Naive B cell (primary cell): ENCODE data around the gene TRIM34. TPM values are rescaled to one million over a fixed set of nuclear protein-coding genes. Genes with fewer than 3 reads are reported as not detected.
"Not testable (repeated sequence)": the region's sequence is repeated elsewhere in the genome, so short reads cannot be mapped to it uniquely, and the experiment has no call there.

Experiments
- ATAC-seq, 2 donors: fragments of 150-1000 bp; cut with Tn5 transposase; 2 replicates each; pipeline ENCODE4 v1.10.0; 2021; ENCODE audit warnings: low read depth in 2 of 2, mild to moderate bottlenecking in 2 of 2, moderate library complexity in 2 of 2
- DNase-seq: peaks from one replicate; pipeline ENCODE4 v3.0.0; 2022
- H3K27ac Mint-ChIP-seq, 6 donors: one replicate each; pipeline ENCODE4 v1.8.0; 2020 to 2022; ENCODE audit warnings: mild to moderate bottlenecking in 6 of 6, mixed read lengths in 6 of 6, moderate library complexity in 5 of 6, inconsistent platforms in 2 of 6
- H3K27me3 Mint-ChIP-seq, 3 donors: one replicate each; pipeline ENCODE4 v1.8.0; 2021 to 2022; ENCODE audit warnings: mixed read lengths in 3 of 3, mild to moderate bottlenecking in 1 of 3
- H3K36me3 Mint-ChIP-seq, 2 donors: one replicate each; pipeline ENCODE4 v1.8.0; 2020 to 2022; ENCODE audit warnings: mixed read lengths in 2 of 2, inconsistent platforms in 1 of 2, mild to moderate bottlenecking in 1 of 2
- H3K4me1 Mint-ChIP-seq, 3 donors: one replicate each; pipeline ENCODE4 v1.8.0; 2020 to 2022; ENCODE audit warnings: mixed read lengths in 3 of 3, inconsistent platforms in 1 of 3, mild to moderate bottlenecking in 1 of 3, moderate library complexity in 1 of 3
- H3K4me3 Mint-ChIP-seq, 8 donors: one replicate each; pipeline ENCODE4 v1.8.0; 2020 to 2022; ENCODE audit warnings: mild to moderate bottlenecking in 8 of 8, mixed read lengths in 8 of 8, moderate library complexity in 8 of 8, inconsistent platforms in 2 of 8
- H3K9me3 Mint-ChIP-seq, 7 donors: one replicate each; pipeline ENCODE4 v1.8.0; 2020 to 2022; ENCODE audit warnings: mixed read lengths in 7 of 7, mild to moderate bottlenecking in 5 of 7, inconsistent platforms in 2 of 7, moderate library complexity in 1 of 7
- polyA plus RNA-seq, 6 donors: library from polyadenylated mRNA; unstranded; fragments of 300-500 nt; fragmentation: Illumina TruSeq; gene quantifications; one replicate each; pipeline ENCODE4 v1.2.3, GENCODE V29; 2021; ENCODE audit warnings: low read depth in 6 of 6

The TRIM34 gene
- polyA plus RNA-seq, 6 donors from 2014 or later = 25.3 to 58.5 (median 30.8) TPM

DNA sequence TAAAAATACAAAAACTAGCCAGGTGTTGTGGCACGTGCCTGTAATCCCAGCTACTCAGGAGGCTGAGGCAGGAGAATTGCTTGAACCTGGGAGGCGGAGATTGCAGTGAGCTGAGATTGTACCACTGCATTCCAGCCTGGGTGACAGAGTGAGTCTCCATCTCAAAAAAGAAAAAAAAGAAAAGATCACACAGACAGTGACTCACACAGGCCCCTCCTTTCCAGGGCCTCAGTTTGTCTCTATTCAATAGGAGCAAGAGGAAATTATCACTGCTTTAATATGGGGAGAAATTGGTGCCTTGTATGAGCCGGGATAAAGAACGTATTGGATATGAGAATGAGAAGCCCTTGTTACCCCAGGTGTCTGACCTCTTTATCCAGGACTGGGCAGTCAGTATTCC, 22.0 kb upstream of the TRIM34 start:
- DNase-seq, ATAC-seq, H3K36me3 Mint-ChIP-seq, H3K27me3 Mint-ChIP-seq, H3K9me3 Mint-ChIP-seq, H3K4me1 Mint-ChIP-seq, H3K4me3 Mint-ChIP-seq: not testable (repeated sequence)
- H3K27ac Mint-ChIP-seq = peak overlapping the region in 2 of 6 donors; percentile 4 to 58

GRCh38 chr11:5603326-5603725, 21.5 kb upstream of the TRIM34 start:
- ATAC-seq = no peak
- no peaks in the 10 kb centered on the region for H3K27me3 Mint-ChIP-seq
- H3K36me3 Mint-ChIP-seq = no peaks in the 10 kb centered on the region
- H3K9me3 Mint-ChIP-seq = no peaks in the 10 kb centered on the region
- H3K27ac Mint-ChIP-seq = peak overlapping the region in 1 of 6 donors; percentile 47
- no peak for DNase-seq
- no peaks in the 10 kb centered on the region for H3K4me1 Mint-ChIP-seq
- H3K4me3 Mint-ChIP-seq = no peak overlapping the region

DNA sequence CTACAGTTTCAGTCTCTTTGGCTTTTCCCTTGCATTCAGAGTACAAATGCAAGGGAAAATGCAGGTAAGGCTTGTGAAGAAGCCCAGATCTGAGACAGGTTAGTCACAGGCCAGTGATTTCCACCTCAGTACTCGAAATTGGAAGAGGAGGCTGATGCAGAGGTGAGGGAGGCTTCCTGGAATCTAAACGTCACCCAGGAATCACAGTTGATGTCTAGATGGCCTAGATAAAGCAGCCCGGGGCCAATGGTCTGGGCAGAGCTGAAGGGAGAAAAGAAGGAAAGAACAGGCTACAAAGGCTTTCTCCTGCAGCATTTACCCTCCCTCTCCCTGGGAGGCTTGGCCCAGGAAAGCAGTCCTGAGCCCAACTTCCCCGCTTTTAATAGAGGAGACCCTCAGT, 19.9 kb upstream of the TRIM34 start:
- Mint-ChIP-seq H3K4me1 (no peaks in the 10 kb centered on the region), H3K36me3 (no peaks in the 10 kb centered on the region), H3K9me3 (no peaks in the 10 kb centered on the region), H3K27ac (peak overlapping the region in 1 of 6 donors; percentile 16), H3K4me3 (no peak overlapping the region), H3K27me3 (no peaks in the 10 kb centered on the region)
- no peak for DNase-seq
- ATAC-seq = no peak

DNA sequence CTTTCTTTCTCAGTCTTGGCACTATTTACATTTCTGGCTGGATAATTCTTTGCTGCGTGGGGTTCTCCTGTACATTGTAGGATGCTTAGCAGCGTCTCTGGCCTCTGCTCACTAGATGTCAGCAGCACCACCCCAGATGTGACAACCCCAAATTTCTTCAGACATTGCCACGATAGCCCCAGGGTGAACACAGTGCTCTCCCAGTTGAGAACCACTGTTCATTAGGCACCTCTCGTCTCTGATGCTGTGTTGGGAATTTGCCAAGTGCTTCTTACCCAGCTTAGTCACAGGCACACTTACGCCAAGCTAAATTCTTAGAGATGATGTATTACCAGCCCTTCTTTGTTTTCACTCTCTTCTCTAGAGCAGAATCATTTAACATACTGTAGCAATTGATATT, 19.0 kb upstream of the TRIM34 start:
- Mint-ChIP-seq H3K27me3 (no peaks in the 10 kb centered on the region), H3K36me3 (no peaks in the 10 kb centered on the region), H3K4me3 (no peak overlapping the region), H3K4me1 (peaks cover 0 to 3% (median 0%) of the 10 kb centered on the region in 3 donors), H3K27ac (peak overlapping the region in 1 of 6 donors; percentile 1), H3K9me3 (no peaks in the 10 kb centered on the region)
- ATAC-seq (no peak), DNase-seq (no peak)

DNA sequence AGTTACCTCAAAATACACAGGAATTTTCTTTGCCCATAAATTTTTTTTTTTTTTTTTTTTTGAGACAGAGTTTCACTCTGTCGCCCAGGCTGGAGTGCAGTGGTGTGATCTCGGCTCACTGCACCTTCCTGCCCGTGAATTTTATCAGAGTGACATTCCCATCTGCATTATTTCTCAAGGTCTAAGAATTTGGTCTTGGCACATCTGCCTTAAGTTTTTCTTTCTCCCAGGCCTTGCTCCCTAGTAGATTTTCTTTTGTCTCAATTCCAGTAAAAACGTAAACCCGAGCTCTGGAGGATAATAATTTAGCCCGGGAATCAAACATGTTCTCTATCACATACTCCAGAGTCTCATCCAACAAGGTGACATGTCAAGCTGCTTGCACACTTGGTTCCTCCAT, 16.0 kb upstream of the TRIM34 start:
- no peak overlapping the region for H3K4me3 Mint-ChIP-seq
- no peak for DNase-seq
- no peaks in the 10 kb centered on the region for H3K27me3 Mint-ChIP-seq
- no peaks in the 10 kb centered on the region for H3K9me3 Mint-ChIP-seq
- no peaks in the 10 kb centered on the region for H3K36me3 Mint-ChIP-seq
- H3K27ac Mint-ChIP-seq = no peak overlapping the region
- ATAC-seq = no peak
- peaks cover 0 to 9% (median 0%) of the 10 kb centered on the region in 3 donors for H3K4me1 Mint-ChIP-seq

DNA sequence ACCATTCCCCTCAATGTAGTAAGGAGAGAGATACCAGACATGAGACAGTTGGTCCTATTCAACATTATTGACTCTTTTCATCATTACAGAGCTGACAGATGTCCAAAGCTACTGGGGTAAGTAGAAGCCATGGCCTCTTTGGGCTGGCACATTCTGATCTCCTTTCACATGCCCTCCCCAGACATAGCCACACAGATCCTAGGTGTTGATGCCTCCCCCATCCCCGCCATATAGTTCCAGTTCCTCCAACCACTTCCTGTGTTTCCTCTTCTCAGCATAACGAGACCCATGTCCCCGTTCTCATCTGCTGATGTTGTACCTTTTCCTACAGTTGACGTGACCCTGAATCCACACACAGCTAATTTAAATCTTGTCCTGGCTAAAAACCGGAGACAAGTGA, 14.4 kb upstream of the TRIM34 start:
- no peak for DNase-seq
- no peak for ATAC-seq
- Mint-ChIP-seq H3K4me3 (no peak overlapping the region), H3K27me3 (no peaks in the 10 kb centered on the region), H3K9me3 (no peaks in the 10 kb centered on the region), H3K27ac (peak overlapping the region in 1 of 6 donors; percentile 5), H3K36me3 (no peaks in the 10 kb centered on the region), H3K4me1 (peaks cover 0 to 9% (median 0%) of the 10 kb centered on the region in 3 donors)

- H3K27ac Mint-ChIP-seq = no peak overlapping the region
- no peaks in the 10 kb centered on the region for H3K27me3 Mint-ChIP-seq
- no peak overlapping the region for H3K4me3 Mint-ChIP-seq
- ATAC-seq (no peak), DNase-seq (no peak)
- H3K9me3 Mint-ChIP-seq = no peaks in the 10 kb centered on the region
- peaks cover 0 to 9% (median 0%) of the 10 kb centered on the region in 3 donors for H3K4me1 Mint-ChIP-seq
- H3K36me3 Mint-ChIP-seq = no peaks in the 10 kb centered on the region
Measured at GRCh38 chr11:5611627-5612026, 13.2 kb upstream of the TRIM34 start.

DNA sequence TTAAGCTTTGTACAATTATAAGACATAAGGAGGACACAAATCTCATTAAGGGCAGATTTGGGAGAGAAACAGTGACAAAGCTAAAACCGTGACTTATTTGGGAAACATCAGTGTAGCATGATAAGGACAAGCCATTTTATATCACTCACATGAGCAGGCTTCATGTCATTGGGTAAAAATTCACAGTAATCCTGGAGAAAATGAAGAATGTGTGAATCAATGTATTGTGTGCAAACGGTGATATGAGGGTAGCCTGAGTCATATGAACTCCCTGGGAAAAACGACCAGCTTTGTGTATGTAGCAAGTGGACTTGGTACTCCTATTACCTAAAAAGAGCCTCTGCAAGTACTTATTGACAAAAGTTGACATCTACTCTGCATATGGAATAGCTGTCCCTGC, 6.0 kb upstream of the TRIM34 start:
- no peak overlapping the region for H3K27ac Mint-ChIP-seq
- H3K9me3 Mint-ChIP-seq = no peaks in the 10 kb centered on the region
- H3K4me3 Mint-ChIP-seq = no peak overlapping the region
- DNase-seq = no peak
- no peaks in the 10 kb centered on the region for H3K27me3 Mint-ChIP-seq
- no peaks in the 10 kb centered on the region for H3K36me3 Mint-ChIP-seq
- H3K4me1 Mint-ChIP-seq = peaks cover 2 to 7% (median 4%) of the 10 kb centered on the region in 3 donors
- ATAC-seq = no peak

- H3K9me3 Mint-ChIP-seq = no peaks in the 10 kb centered on the region
- no peaks in the 10 kb centered on the region for H3K36me3 Mint-ChIP-seq
- DNase-seq (no peak), ATAC-seq (no peak)
- H3K27ac Mint-ChIP-seq = peak overlapping the region in 1 of 6 donors; percentile 81
- H3K27me3 Mint-ChIP-seq = no peaks in the 10 kb centered on the region
- H3K4me1 Mint-ChIP-seq = peaks cover 21 to 23% (median 22%) of the 10 kb centered on the region in 3 donors
- no peak overlapping the region for H3K4me3 Mint-ChIP-seq
Measured at GRCh38 chr11:5620651-5621521, 3.9 kb upstream of the TRIM34 start.

- DNase-seq (no peak), ATAC-seq (no peak)
- no peaks in the 10 kb centered on the region for H3K9me3 Mint-ChIP-seq
- peaks cover 28 to 30% (median 28%) of the 10 kb centered on the region in 3 donors for H3K4me1 Mint-ChIP-seq
- peak overlapping the region in 1 of 8 donors; percentile 9 for H3K4me3 Mint-ChIP-seq
- H3K36me3 Mint-ChIP-seq = no peaks in the 10 kb centered on the region
- peak overlapping the region in 1 of 6 donors; percentile 58 for H3K27ac Mint-ChIP-seq
- H3K27me3 Mint-ChIP-seq = no peaks in the 10 kb centered on the region
Measured at GRCh38 chr11:5621580-5621979, 3.2 kb upstream of the TRIM34 start.

- Mint-ChIP-seq H3K4me1 (peaks cover 40 to 43% (median 40%) of the 10 kb centered on the region in 3 donors), H3K9me3 (no peaks in the 10 kb centered on the region), H3K27me3 (no peaks in the 10 kb centered on the region), H3K36me3 (no peaks in the 10 kb centered on the region), H3K4me3 (peak overlapping the region in 5 of 8 donors; percentile 3 to 50 (median 34)), H3K27ac (peak overlapping the region in 2 of 6 donors; percentile 24 to 76)
- ATAC-seq = no peak
- DNase-seq = no peak
Measured at GRCh38 chr11:5622802-5623201, 2.0 kb upstream of the TRIM34 start.

DNA sequence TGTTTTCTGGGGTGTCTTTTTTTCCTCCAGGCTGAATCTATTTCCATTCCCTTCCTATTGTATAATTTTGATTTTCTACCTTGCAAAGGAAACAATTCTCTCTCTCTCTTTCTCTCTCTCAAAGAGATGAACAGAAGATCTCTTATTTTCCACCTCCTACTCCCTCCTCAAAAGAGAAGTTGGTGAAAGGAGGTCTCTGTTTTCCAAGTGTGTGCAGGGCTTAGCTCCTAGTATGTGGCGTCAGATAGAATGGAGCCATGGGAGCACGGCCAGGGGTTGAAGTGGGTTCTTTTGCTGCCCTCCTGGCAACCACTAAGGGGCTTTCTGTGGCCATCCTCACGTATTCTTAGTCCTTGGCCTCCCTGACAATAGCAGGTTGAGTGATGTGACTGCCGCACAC, 480 bp downstream of the TRIM34 start:
- no peaks in the 10 kb centered on the region for H3K9me3 Mint-ChIP-seq
- DNase-seq = no peak
- H3K36me3 Mint-ChIP-seq = no peaks in the 10 kb centered on the region
- no peaks in the 10 kb centered on the region for H3K27me3 Mint-ChIP-seq
- no peak for ATAC-seq
- peaks cover 52 to 54% (median 53%) of the 10 kb centered on the region in 3 donors for H3K4me1 Mint-ChIP-seq
- peak overlapping the region in 5 of 6 donors; percentile 88 to 97 (median 94) for H3K27ac Mint-ChIP-seq
- H3K4me3 Mint-ChIP-seq = peak overlapping the region; percentile 74 to 98 (median 92)

DNA sequence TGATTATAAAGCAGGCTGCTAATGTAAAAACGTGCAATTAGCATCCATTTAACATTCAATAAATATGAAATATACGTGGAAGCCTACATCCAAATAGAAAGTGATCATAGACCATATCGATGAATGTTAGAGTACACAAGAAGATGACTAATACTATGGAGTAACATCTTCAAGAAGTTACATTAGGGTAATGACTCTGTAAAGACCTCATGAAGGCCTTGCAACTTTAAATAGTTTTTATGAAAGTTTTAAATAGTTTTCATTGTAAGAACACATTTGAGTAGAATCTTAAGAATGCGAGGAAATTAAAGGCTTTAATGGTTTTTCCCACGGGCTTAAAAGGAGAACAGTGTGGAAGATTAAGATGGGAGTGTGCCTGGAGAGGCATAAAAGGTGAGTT, 1.4 kb downstream of the TRIM34 start:
- H3K4me1 Mint-ChIP-seq = peaks cover 60 to 61% (median 60%) of the 10 kb centered on the region in 3 donors
- ATAC-seq (no peak), DNase-seq (no peak)
- H3K27me3 Mint-ChIP-seq = no peaks in the 10 kb centered on the region
- H3K36me3 Mint-ChIP-seq = no peaks in the 10 kb centered on the region
- H3K9me3 Mint-ChIP-seq = no peaks in the 10 kb centered on the region
- H3K27ac Mint-ChIP-seq = peak overlapping the region in 4 of 6 donors; percentile 58 to 97 (median 91)
- H3K4me3 Mint-ChIP-seq = peak overlapping the region; percentile 35 to 98 (median 86)

DNA sequence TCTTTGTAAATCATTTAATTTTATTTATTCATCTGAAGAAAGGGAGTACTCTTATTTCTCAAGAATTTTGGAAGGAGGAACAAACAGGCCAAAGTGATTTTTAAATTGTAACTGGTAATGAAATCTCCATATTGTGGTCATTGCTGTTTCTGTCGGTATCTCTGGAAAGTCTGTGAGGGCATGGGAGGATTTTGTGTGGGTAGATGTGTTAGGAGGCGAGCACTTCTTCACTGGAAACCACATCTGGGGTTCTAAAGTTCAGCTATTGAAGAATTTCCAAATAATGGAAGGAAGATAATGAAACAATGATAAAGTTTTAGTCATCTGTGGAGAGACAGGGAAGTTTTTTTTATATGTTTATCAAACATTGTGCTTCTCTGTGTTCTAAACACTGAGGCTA, 6.6 kb downstream of the TRIM34 start:
- Mint-ChIP-seq H3K4me3 (peak overlapping the region in 6 of 8 donors; percentile 5 to 87 (median 70)), H3K36me3 (peaks cover 23 to 37% of the 10 kb centered on the region in 2 donors), H3K4me1 (peaks cover 52 to 56% (median 55%) of the 10 kb centered on the region in 3 donors), H3K9me3 (peaks cover 0 to 4% (median 0%) of the 10 kb centered on the region in 7 donors), H3K27me3 (no peaks in the 10 kb centered on the region), H3K27ac (peak overlapping the region; percentile 80 to 96 (median 88))
- no peak for ATAC-seq
- DNase-seq = no peak
